Hepatocyte (in vitro differentiated cells): ENCODE data around the gene DLK2. TPM values are rescaled to one million over a fixed set of nuclear protein-coding genes. Genes with fewer than 3 reads are reported as not detected.
A peak's percentile ranks its signal among the peaks of the same experiment; 100 is the strongest.

ENCODE experiments used
- DNase-seq: peaks from one replicate; pipeline ENCODE4 v3.0.0-alpha.2; 2016; ENCODE audit warnings: low spot score
- H2AFZ ChIP-seq: fragments of 200-600 bp; sonication (generic); 2 replicates; pipeline ENCODE4 v1.6.0; 2016; ENCODE audit warnings: antibody characterized with exemption, mild to moderate bottlenecking
- H3K27ac ChIP-seq: fragments of 200-600 bp; sonication (generic); 2 replicates; pipeline ENCODE4 v1.5.1; 2016; ENCODE audit warnings: mild to moderate bottlenecking
- H3K27me3 ChIP-seq: fragments of 200-600 bp; sonication (generic); 2 replicates; pipeline ENCODE4 v1.6.1; 2016
- H3K36me3 ChIP-seq: fragments of 200-600 bp; sonication (generic); replicated peaks from 2 replicates; pipeline ENCODE4 v1.5.1; 2016; ENCODE audit warnings: low read depth; ENCODE audit not compliant: insufficient read depth
- H3K4me1 ChIP-seq: fragments of 200-600 bp; sonication (generic); 2 replicates; pipeline ENCODE4 v1.5.1; 2016; ENCODE audit warnings: mild to moderate bottlenecking, moderate library complexity; ENCODE audit not compliant: insufficient read depth
- H3K4me2 ChIP-seq: fragments of 200-600 bp; sonication (generic); 2 replicates; pipeline ENCODE4 v1.6.0; 2016
- H3K4me3 ChIP-seq: fragments of 200-600 bp; sonication (generic); 2 replicates; pipeline ENCODE4 v1.5.1; 2016; ENCODE audit warnings: mild to moderate bottlenecking
- H3K79me2 ChIP-seq: fragments of 200-600 bp; sonication (generic); 2 replicates; pipeline ENCODE4 v1.6.0; 2017; ENCODE audit warnings: mild to moderate bottlenecking
- H3K9me2 ChIP-seq: fragments of 200-600 bp; sonication (generic); replicated peaks from 2 replicates; pipeline ENCODE4 v1.6.0; 2017; ENCODE audit warnings: mild to moderate bottlenecking; ENCODE audit not compliant: insufficient read depth
- H3K9me3 ChIP-seq: fragments of 200-600 bp; sonication (generic); 2 replicates; pipeline ENCODE4 v1.5.1; 2016; ENCODE audit warnings: low read depth, mild to moderate bottlenecking
- H4K20me1 ChIP-seq: fragments of 200-600 bp; sonication (generic); 2 replicates; pipeline ENCODE4 v1.6.0; 2016; ENCODE audit warnings: mild to moderate bottlenecking; ENCODE audit not compliant: insufficient read depth, poor library complexity, severe bottlenecking
- EZH2 ChIP-seq: fragments of 200-600 bp; sonication (generic); IDR thresholded peaks from 2 replicates; pipeline ENCODE4 v1.6.1; 2016; ENCODE audit warnings: antibody characterized with exemption, mild to moderate bottlenecking, borderline replicate concordance
- EZH2phosphoT487 ChIP-seq: fragments of 200-600 bp; sonication (generic); IDR thresholded peaks from one replicate; pipeline ENCODE4 v1.6.1; 2018; ENCODE audit warnings: antibody characterized with exemption, mild to moderate bottlenecking, low read depth, moderate library complexity; ENCODE audit not compliant: unreplicated experiment, severe bottlenecking
- WGBS: methylation state at CpG from one replicate; pipeline ENCODE4 v1.1.6; 2016; ENCODE audit warnings: low lambda C conversion rate; ENCODE audit errors: missing lambda C conversion rate; 5-methylcytosine and 5-hydroxymethylcytosine counted together
- polyA plus RNA-seq: library from polyadenylated mRNA; unstranded; fragments of >200 nt; fragmentation: Nextera tagmentation; extraction: Ambion mirVana; gene quantifications from 2 replicates; pipeline ENCODE4 v1.2.1, GENCODE V29; 2016
- total RNA-seq: library from RNA; depleted of rRNA; stranded (reverse); fragments of >200 nt; gene quantifications from 2 replicates; pipeline ENCODE4 v1.2.3, GENCODE V29; 2014
- TF ChIP-seq, protein P1 (sequence below): fragments of 200-600 bp; sonication (generic); IDR thresholded peaks from 2 replicates; pipeline ENCODE4 v1.5.1; 2016; ENCODE audit warnings: antibody characterized with exemption, mild to moderate bottlenecking; ENCODE audit not compliant: poor library complexity

Gene DLK2
- total and polyA plus RNA-seq, 2 experiments from 2014 or later: 0.33 to 1.8 TPM

DNA sequence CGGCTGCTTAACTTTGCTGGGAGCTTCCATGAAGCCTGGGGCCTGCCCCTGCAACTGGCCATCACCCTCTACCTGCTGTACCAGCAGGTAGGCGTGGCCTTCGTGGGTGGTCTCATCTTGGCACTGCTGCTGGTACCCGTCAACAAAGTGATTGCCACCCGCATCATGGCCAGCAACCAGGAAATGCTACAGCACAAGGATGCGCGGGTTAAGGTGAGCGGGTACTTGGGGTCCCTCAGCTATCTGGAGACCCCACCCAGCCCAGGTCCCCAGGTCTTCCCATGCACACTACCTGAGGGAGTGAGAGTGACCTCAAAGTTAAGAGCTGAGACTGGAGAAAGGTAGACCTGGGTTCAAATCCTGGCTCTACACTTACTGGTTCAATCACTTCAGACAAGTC, 22.2 kb downstream of the DLK2 start:
- Histone ChIP-seq H3K4me3 (no peak overlapping the region), H3K27ac (no peak overlapping the region), H3K79me2 (peaks cover 30% of the 10 kb centered on the region), H3K4me1 (peaks cover 40% of the 10 kb centered on the region), H3K4me2 (no peak overlapping the region), H2AFZ (no peak overlapping the region), H3K36me3 (no peaks in the 10 kb centered on the region), H3K27me3 (no peaks in the 10 kb centered on the region), H3K9me2 (no peaks in the 10 kb centered on the region), H4K20me1 (no peaks in the 10 kb centered on the region), H3K9me3 (no peaks in the 10 kb centered on the region)
- 94% methylated on average over 8 of the region's 8 CpGs for WGBS
- TF ChIP-seq, protein P1, sequence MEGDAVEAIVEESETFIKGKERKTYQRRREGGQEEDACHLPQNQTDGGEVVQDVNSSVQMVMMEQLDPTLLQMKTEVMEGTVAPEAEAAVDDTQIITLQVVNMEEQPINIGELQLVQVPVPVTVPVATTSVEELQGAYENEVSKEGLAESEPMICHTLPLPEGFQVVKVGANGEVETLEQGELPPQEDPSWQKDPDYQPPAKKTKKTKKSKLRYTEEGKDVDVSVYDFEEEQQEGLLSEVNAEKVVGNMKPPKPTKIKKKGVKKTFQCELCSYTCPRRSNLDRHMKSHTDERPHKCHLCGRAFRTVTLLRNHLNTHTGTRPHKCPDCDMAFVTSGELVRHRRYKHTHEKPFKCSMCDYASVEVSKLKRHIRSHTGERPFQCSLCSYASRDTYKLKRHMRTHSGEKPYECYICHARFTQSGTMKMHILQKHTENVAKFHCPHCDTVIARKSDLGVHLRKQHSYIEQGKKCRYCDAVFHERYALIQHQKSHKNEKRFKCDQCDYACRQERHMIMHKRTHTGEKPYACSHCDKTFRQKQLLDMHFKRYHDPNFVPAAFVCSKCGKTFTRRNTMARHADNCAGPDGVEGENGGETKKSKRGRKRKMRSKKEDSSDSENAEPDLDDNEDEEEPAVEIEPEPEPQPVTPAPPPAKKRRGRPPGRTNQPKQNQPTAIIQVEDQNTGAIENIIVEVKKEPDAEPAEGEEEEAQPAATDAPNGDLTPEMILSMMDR: no peak
- no peak for TF ChIP-seq EZH2
- TF ChIP-seq EZH2phosphoT487: no peak
- no peak for DNase-seq

DNA sequence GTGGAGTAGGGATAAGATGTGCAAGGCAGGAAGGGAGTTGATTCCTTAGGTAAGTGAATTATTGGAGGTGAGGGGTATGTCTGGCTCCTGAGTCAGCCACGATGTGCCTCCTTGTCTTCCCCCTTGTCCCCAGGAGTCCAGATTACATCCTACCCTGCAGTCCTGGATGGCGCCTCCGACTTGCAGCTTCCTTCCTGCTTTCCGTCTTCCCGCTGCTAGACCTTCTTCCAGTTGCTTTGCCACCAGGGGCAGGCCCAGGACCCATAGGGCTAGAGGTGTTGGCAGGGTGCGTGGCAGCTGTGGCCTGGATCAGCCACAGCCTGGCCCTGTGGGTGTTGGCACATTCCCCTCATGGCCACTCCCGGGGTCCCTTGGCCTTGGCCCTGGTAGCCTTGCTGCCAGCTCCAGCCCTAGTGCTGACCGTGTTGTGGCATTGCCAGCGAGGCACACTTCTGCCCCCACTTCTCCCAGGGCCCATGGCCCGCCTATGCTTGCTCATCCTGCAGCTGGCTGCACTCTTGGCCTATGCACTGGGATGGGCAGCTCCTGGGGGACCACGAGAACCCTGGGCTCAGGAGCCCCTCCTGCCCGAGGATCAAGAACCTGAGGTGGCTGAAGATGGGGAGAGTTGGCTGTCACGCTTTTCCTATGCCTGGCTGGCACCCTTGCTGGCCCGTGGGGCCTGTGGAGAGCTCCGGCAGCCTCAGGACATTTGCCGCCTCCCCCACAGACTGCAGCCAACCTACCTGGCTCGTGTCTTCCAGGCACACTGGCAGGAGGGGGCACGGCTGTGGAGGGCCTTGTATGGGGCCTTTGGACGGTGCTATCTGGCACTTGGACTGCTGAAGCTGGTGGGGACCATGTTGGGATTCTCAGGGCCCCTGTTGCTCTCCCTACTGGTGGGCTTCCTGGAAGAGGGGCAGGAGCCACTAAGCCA, 23.1 kb downstream of the DLK2 start:
- Histone ChIP-seq H3K4me1 (peaks cover 34% of the 10 kb centered on the region), H3K9me2 (no peaks in the 10 kb centered on the region), H2AFZ (no peak overlapping the region), H3K36me3 (no peaks in the 10 kb centered on the region), H4K20me1 (no peaks in the 10 kb centered on the region), H3K9me3 (no peaks in the 10 kb centered on the region), H3K27me3 (no peaks in the 10 kb centered on the region), H3K79me2 (peaks cover 31% of the 10 kb centered on the region), H3K4me2 (no peak overlapping the region), H3K27ac (no peak overlapping the region), H3K4me3 (no peak overlapping the region)
- DNase-seq: no peak
- 95% methylated on average over 19 of the region's 19 CpGs for WGBS
- no peak for TF ChIP-seq EZH2phosphoT487
- TF ChIP-seq, protein P1: no peak
- no peak for TF ChIP-seq EZH2

DNA sequence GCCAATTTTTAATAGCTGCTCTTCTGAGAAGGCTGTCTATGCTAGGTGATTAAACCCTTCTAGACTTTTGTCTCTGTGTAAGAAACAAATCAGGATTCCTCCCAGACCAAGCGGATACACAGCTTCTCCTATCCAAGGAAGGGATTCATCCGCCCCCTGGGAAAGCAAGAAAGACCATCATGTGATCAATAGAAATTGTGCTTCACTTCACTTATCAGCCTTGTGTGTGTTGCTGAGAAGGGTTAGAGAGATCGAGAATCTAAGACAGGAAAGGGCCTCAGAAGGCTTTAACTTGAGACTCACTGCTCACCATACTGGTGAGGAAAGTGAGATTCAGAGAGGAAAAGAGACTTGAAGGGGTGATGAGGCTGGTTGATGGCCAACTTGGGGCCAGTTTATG, 26.5 kb downstream of the DLK2 start:
- no peak for DNase-seq
- H3K4me1 ChIP-seq: peaks cover 16% of the 10 kb centered on the region
- H3K27me3 ChIP-seq: no peaks in the 10 kb centered on the region
- H4K20me1 ChIP-seq: no peaks in the 10 kb centered on the region
- H3K9me3 ChIP-seq: no peaks in the 10 kb centered on the region
- peak overlapping the region; percentile 83 for H3K27ac ChIP-seq
- WGBS: 89% methylated on average over 3 of the region's 3 CpGs
- H3K79me2 ChIP-seq: peaks cover 31% of the 10 kb centered on the region
- H3K4me3 ChIP-seq: peak overlapping the region; percentile 62
- TF ChIP-seq, protein P1: no peak
- TF ChIP-seq EZH2phosphoT487: no peak
- no peak for TF ChIP-seq EZH2
- H3K9me2 ChIP-seq: no peaks in the 10 kb centered on the region
- H3K36me3 ChIP-seq: no peaks in the 10 kb centered on the region
- H3K4me2 ChIP-seq: peak overlapping the region; percentile 90
- H2AFZ ChIP-seq: no peak overlapping the region
